Stimulated activated CD4-positive, alpha-beta T cell treated with anti-CD3 and anti-CD28 coated beads, Interleukin-12 subunit alpha, Interleukin-12 subunit beta, amount 100 ng/mL, for 48 hours (primary cell): ENCODE data around the gene RFX2.

Experiments
- DNase-seq, 3 donors: peaks; one replicate each; pipeline ENCODE4 v3.0.0-alpha.2; 2020; ENCODE audit warnings: low read depth in 2 of 3, low spot score in 1 of 3

RFX2 gene

DNA sequence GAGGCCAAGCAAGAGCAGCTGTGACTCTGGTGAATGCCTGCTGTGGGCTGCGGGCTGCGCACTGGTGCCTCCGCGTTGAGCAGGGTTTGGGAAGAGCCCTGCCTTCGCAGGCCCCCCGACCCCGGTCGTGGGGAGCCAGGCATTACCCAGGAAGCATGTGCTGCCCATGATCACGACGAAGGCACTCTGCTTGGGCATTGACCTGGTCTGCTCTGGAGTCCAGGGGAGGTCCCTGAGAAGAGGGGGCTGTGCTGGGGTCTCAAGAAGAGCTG is 151.5 kb downstream of the RFX2 start:
- no peak for DNase-seq

DNA sequence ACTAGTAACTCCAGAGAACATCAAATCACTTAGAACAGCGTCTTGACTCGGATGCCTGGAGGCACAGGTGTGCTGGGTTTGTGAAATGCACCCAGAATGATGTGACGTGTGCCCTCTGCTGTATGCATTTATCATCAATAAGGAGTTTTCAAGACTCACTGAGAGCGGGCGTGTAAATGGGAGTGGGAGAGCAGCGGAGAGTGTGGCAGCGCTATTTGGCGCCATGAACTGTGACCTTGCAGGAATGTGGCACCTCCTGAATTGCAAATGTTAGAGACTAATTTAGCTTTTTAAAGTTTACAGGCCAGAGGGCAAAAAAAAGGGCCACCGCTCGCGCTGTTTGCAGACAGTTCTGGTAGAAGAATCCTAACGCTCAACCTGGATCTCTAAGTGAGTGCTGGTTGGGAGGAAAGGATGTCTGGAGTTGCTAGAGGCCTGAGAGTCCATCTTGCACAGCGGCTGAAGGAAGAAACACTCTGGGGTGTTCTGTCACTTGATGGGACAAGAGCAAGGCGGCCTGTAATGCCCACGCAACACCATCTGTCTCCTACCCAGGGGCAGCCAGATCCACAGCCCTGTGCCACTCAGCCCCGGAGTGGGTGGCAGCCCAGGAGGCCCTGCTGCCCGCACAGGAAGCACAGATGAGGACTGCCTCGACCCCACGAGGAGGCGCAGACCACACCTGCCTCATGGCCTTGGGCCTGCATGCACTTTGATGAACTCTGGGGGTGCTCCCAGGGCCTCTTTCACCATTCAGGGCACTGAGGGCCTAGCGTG is 152.0 kb downstream of the RFX2 start:
- DNase-seq = no peak

DNA sequence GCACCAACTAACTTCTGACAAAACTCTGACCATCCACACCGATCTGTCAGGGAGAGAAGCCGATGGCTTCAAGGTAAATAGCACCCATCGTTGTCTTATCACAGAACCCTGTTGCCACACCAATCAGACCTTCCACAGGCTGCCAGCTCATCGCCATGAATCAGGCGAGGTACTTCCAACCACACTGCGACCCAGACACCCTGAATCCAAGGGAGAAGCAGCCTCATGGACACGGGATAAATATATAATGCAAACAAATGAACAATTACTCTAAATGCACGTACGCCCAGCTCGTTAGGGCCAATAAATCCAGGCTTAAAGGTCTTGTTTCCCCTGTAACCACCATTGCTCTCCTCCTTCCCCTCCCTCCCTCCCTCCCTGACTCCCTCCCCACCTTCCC is 153.1 kb downstream of the RFX2 start:
- DNase-seq = no peak

DNA sequence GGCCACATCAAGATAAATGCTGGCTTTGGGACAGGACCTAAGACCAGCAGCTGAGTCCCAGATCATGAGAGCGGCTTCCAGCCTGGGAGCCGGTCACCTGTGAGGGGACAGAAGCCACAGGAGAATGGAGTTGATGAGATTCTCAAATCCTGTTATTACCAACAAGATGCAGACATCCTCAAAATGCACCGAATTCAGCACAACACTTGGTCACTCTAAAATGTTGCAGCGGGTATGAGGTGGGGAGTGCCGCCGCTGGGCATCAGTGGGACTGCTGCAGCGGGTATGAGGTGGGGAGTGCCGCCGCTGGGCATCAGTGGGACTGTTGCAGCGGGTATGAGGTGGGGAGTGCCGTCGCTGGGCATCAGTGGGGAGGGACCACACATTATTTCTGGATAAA is 153.6 kb downstream of the RFX2 start:
- DNase-seq = no peak

DNA sequence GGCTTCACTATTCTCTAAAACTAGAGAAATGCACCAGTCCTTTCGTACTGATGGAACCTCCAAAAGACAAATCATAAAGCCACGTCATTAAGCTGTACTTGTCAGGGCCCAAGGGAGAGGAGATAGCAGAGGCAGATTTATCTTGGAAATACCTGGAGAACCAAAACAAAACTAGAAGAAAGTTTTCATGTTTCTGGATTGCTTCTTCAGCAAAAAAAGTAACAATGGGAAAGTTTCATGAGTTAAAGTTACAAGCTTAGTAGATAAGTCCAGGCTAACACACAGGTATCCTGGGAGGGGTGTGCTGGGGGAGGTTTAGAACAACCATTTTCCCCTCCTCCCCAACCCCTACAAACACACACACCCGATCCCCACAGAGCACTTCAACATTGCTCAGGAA is 154.0 kb downstream of the RFX2 start:
- no peak for DNase-seq

DNA sequence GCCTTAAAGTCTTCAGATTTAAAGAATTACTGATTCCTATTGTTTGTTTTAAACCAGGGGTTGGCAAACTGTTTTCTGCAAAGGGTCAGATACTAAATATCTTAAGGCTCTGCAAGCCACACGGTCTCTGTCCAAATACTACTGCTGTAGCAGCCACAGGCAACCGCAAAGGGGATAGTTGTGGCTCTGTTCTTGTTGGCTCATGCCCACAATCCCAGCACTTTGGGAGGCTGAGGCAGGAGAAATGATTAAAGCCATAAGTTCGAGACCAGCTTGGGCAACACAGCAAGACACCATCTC is 154.7 kb downstream of the RFX2 start:
- no peak for DNase-seq

DNA sequence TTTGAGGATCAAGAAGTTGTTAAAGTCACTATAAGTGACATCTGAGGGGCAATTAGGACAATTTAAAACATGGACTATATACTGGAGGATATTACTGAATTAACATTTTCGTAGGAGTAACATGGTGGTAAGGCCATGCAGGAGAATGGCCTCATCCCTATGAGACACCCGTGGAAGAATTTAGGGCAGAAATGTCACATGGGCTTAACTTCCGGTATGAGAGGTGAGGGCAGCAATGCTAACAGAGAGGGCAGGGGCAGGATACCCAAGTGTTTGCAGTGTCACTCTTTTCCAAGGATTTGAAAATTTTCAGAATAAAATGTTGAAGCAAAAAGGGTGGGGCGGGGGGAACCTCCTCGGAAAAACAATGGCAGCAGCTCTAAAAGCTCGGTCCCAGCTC is 156.0 kb downstream of the RFX2 start:
- DNase-seq = no peak

DNA sequence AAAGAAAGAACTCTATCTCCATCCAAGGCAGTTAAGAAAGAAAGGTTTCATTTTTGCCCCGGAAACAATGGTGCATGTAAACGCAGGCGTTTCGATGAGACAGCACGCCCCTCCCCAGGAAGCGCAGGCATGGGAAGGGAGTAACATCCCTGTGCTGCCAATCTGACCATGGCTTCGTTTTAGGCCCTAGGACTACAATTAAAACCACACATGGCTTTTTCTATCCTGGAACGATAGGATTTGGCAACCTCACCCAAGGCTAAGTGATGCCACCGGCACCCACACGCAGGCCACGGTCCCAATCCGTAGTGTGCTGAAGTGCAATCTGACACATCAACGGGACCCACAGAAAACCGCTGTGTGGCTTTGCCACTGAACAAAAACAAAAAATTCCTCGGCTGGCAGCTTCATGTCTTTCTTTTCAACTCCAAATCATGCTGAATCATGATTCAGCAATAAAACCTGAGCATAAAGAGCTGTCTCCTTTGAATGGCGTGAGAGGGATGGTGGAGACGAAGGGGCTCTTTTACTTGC is 156.6 kb downstream of the RFX2 start:
- peak in 1 of 3 donors; percentile 28 for DNase-seq

DNA sequence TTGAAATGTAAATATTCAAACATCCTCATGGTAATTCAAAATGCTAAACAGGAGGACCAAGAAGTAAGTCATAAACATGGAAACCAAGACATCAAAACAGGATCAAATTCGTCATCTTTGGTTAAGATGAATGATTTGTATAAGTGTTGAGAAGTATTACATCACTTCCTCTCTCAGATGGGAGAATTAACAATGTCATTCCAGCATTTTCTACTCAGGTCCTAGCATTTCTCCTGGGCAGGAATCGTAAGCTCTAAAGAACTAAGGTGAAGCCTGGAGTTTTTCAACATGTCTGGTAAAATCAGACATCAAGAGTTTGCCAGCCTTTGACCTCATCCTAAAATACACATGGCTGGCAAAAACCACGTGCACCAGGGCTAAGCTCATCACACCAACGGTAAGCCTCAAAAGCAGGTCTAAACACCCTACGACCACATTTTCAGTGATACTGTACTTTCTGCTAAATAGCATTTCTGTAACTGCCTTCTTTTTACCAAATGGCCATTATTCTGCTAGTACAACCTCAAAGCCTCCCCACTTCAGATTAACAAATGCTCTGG is 157.2 kb downstream of the RFX2 start:
- DNase-seq = no peak

DNA sequence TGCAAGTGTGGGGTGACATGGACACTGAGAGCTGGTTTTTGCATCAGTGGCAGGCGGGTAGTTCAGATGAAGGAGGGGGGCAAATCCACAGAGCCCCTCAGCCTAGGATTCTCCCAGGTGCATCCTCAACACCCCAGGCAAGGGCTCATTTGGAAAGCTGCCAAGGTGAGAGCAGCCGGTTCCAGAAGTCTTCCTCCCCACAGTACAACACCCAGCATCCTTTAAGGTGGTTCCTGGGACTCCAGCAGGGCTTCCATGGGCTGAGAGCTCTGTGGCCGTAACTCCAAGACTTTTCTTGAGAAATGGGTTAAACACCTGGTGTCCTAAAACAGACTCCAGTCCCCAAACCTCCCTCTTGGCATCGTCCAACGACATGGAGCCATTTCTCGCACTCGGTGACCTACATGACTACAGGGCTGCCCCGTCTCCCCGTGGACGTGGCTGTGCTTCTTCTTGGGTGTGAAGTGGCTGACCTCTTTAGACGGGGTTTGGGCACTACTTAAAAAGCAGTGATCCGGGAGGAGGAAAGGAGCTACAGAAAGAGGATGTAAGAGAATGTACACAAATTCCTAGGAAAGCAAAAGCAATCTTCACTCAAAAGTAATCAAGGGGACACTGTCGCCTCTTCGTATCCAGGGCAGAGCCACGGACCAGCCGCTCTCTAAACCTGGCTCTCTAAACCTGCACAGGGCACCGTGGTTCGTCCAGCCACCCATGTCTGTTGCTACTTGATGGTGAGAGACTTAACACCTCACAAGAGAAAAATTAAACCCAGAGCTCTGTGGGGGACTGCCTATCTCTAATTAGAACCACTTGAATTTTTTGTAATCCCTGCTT is 157.9 kb downstream of the RFX2 start:
- no peak for DNase-seq

DNA sequence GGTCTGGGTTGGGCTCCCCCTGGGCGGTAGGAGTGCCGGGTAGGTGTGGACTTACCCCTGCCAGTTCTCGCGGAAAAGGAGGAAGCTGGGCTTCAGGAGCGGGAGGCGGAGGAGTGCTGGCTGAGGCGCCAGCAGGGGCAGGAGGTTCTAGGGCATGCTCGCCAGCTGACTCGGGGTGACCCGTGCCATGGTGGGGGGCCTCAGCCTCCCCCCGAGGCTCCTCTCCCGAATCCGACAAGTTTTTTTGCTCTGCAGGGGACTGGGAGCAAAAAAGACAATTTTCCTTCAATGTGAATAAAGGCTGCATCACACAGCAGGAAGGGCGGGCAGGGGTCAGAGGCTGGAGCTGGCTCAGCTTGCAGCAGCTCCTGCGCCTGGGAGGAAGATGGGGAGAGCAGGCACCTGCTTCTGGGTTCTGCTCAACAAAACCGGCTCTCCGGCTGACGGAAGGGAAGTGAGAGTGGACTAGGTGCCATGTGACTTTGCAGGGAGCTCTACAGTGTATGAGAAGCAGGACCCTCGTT is 158.9 kb downstream of the RFX2 start:
- DNase-seq = no peak

DNA sequence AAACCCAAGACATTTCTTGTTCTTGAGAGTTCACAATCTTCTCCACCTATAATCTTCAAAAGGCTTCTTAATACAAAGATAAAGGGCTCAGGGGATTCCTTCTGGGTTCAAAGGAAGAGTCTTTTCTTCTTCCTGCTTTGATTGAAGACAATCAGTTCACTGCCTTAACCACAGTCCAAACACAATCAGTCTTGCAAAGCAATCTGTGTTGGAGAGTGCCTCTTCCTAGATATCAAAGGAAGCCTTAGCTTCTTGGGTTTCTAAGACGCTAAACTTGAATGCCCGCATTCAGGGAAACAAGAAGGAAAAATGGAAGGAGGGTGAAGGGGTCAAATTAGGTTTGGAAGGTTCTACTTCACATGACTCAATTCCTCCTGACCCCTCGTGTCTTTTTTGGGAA is 159.6 kb downstream of the RFX2 start:
- DNase-seq = no peak

DNA sequence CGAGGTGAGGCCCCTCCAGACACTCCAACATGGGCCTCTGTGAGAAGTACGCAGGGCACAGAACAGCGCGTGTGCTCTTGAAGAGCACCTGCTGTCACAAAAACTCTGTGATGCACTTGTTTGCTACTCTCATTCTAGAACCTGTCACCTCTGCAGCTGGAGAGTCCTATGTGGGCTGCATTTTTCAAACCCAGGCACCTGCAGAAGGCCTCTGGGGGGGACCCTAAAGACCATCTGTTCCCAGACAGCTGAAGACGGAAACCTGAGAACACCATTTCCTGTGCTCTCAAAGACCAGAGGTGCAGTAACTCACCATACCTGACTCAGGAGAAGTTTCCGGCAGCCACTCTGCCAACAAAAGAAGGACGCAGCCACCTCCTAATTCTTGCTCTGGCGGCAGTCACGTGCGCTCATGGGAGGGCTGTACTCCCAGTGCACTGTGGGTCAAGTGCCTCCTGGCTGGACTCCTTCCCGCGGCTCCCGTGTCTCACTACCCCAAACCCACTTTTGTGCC is 160.5 kb downstream of the RFX2 start:
- peak in 2 of 3 donors; percentile 24 to 32 for DNase-seq

DNA sequence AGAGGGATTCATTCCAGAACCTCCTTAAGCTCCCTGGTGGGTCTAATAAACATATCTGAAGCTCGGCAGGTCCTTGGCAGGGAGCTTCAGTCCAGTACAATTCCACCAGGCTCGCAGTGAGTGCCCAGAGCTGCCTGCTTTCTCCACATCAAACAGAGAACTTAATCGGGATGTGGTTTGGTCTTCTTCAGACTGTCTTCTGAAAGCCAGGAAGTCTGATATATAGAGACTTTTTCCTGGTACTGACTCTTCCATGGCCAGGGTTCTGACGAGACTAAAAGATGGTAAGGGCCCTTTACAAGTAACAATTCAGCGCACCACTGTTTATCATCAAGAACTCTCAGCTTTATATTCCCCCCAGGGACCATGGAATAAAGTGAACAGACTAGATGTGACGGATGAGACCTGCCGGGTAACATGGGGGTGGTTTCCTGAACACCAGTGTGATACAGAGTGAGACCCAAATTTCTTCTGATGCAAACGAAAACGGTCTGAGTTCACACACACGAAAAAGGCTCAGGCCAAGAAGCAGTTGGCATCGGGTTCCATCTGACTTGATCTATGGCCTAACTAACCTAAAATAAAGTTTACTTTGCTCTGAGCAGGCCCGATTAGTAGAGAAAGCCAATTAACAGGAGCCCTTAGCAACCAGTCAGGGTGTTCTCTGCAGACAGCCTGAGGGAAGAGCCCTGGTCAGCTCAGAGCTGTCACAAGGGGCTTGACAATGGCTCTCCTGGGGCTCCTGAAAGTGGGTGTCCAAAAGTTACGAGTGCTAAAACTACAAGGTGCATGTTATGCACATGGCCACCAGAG is 161.3 kb downstream of the RFX2 start:
- peak in 1 of 3 donors; percentile 21 for DNase-seq

DNA sequence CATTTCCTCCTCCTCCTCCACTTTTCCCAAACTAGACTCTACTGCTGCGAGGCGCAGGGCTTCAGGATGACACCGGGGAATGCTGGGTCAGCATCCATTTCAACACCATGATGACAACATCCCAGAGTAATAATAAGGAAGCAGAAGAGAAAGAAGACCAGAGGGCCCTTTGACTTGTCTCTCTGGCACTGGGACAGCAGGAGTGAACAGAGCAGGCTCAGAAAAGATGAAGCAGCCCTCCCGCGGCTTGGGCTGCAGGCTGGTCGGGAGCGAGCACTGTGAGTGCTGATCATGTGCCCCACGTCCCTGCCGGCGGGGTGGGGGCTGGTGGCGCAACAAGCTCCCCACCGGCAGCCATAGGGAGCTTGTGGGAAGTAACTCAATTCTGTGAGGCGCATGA is 162.9 kb downstream of the RFX2 start:
- no peak for DNase-seq

DNA sequence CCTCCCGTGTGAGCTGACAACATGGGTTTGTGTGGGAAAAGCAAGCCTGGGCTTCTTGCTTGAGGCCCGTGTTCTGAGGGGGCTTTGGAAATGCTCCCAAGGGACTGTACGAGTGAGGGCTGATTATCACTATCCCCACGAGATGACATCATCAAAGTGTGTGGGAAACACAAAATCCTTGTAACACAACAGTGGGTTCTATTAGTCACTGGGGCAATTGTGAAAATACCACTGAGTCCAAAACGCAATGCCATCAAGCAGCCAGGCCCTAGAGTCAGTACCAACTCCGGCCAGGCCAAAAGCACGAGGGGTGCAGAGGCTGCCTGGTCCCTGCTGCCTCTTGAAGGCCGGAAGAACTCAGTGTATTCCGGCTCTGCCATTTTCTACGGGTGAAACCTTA is 166.7 kb downstream of the RFX2 start:
- DNase-seq = no peak
